NCI-H82 treated with DMSO at 0.1 percent for 48 hours (cell line): ENCODE results near the gene PRKAG3.
"Not testable (repeated sequence)": the region's sequence is repeated elsewhere in the genome, so short reads cannot be mapped to it uniquely, and the experiment has no call there.

Experiments used
- DNase-seq: peaks from one replicate; lab custom pipeline; 2025; ENCODE audit not compliant: unreplicated experiment; lab: John Stamatoyannopoulos, UW

The PRKAG3 gene

GRCh38 chr2:218863021-218863520, 31.5 kb upstream of the PRKAG3 start:
- no peak for DNase-seq

DNA sequence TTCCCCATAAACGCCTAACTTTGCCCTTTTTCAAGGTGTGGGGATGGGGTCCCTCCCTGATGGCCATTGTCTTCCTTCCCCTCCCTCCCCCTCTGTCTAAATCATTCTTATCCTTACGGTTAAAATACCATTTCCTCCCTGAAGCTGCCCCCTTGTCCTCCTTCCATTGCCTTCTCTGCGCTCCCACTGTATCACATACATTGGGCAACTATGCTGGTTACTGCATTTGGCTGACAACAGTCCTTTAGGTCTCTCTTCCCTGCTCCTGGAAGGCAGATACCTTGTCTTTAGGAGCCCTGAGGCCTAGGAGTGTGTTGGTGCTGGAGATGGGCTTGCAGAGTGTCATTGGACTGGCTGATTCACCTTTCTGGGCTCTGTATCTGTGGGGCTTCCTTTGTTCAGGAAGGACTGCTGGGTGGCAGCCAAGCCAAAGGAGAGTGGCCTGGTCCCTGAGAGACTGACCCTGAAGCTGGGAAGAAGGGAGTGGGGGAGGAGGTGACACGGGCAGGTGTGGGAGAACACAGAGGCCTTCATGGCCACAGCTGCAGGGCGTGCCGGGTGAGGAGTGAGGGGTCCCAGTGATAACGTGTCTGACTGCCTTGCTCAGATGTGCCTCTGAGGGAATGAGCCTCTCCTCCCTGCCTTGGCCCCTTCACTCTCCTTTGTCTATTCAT, 30.2 kb upstream of the PRKAG3 start:
- no peak for DNase-seq

- DNase-seq: peak; percentile 98
Measured at GRCh38 chr2:218860950-218861381, 29.4 kb upstream of the PRKAG3 start.

DNA sequence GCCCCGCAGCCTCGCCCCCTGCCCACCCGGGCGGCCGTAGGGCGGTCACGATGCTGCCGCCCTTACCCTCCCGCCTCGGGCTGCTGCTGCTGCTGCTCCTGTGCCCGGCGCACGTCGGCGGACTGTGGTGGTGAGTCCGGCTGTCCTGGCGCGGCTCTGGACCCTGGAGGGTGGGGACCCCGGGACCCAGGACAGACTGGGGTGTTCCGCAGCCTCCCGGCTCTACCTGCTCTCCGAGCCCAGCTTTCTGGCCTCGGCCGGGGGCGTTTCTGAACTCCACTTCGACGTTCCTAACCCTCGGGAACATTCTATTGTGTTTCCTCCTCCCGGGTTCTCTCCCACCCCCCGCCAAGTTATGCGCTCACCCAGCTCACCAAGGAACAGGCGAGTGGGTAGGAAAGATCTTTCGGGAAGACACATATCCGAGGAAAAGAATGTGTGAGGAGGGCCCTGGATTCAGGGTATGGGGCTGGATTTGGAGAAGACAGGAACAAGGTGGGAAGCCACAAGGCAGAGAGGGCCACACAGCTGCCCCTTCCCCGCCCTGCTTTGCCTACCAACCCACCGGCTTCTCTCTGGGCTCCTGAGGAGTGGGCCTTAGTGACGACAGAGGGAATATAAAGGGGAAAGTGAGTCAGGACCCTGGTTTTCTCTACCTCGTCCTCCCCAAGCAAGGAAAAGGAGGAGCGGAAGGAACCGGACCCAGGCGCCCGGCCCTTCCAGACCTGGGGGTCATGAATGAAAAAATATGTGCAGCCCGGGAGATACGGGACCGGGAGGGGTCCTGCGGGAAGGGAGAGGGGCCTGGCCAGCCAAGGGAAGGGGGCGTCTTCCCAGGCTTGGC, 28.6 kb upstream of the PRKAG3 start:
- DNase-seq: no peak

GRCh38 chr2:218859556-218859987, 28.0 kb upstream of the PRKAG3 start, which contains the start of gene WNT6:
TSS of gene WNT6 (plus strand) at chr2:218859805. CDS start at chr2:218860038, 233 bp downstream.
- DNase-seq: no peak

GRCh38 chr2:218858671-218859555, 27.3 kb upstream of the PRKAG3 start:
- no peak for DNase-seq

DNA sequence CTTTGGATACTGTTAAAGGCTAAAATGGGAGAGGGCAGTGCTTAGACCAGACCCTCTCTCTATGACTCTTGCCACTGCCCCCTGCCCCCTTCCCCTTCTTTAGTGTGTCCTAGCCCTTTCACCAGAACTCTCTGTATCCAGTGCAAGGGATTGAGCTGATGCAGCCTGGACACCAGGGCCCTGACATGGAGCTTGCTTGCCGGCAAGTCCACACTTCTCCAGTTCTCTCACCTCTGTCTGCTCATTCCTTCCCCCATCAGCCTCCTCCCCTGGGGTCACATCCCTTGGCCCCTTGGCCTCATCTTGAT, 26.5 kb upstream of the PRKAG3 start:
- DNase-seq: no peak

GRCh38 chr2:218857371-218858137, 26.0 kb upstream of the PRKAG3 start:
- DNase-seq: no peak

GRCh38 chr2:218856896-218857243, 25.3 kb upstream of the PRKAG3 start:
- DNase-seq: no peak

GRCh38 chr2:218856167-218856895, 24.7 kb upstream of the PRKAG3 start:
- DNase-seq: no peak

GRCh38 chr2:218855305-218856166, 23.9 kb upstream of the PRKAG3 start:
- DNase-seq: no peak

GRCh38 chr2:218854860-218855259, 23.3 kb upstream of the PRKAG3 start:
- DNase-seq: no peak

DNA sequence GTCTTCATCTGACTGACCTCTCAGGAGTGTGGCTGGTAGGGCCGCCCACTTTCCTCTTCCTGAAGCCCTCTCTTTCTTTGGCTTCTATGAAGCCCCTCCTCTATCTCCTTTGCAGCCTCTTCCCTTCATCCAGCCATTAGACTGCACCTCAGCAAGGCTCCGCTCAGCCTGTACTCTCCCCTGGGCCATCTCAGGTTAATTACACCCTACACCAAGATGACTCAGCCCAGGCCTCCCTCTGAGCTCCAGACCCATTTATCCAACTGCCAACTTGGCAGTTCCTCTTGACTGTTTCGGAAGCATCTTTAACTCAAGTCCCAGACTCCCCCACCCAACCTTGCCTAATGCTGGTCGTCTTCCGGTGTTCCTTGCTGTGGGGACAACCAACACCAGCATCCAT, 22.2 kb upstream of the PRKAG3 start:
- no peak for DNase-seq

DNA sequence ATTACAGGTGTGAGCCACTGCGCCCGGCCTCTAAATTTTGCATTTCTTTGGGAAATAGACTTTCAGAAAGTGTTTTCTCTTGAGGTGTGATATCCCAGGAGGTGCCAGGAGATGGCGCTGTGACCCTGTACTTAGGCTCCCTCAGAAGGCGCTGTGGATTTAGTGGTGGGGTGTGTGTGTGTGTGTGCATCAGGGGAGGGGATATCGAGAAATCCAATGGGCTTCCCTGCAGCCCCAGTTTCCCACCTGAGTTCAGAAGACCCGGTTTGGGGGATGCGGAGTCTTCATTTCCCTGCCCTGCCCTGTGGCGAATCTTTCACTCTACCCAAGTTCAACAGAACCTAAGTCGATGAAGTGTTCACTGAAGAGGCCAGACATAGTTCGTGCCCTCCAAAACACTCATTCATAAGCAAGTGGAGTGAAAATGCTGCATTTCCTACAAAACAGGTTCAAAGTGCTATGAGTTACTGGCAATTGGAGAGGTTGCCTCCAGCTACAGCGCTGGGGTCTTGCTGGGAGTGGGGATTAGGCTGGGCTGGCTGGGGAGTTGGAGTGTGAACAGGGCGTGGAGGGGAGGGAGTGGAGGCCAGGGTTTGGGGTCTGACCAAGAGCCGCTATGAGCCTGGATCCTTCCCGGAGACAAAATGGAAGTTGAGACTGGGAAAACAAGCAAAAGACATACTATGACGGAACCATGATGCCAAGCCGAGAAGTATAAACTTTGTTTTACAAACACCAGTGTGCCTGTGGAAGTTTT, 21.5 kb upstream of the PRKAG3 start:
- DNase-seq: peak; percentile 64

GRCh38 chr2:218851286-218851685, 19.7 kb upstream of the PRKAG3 start:
- DNase-seq: no peak

- DNase-seq: no peak
Measured at GRCh38 chr2:218850796-218851195, 19.2 kb upstream of the PRKAG3 start.

DNA sequence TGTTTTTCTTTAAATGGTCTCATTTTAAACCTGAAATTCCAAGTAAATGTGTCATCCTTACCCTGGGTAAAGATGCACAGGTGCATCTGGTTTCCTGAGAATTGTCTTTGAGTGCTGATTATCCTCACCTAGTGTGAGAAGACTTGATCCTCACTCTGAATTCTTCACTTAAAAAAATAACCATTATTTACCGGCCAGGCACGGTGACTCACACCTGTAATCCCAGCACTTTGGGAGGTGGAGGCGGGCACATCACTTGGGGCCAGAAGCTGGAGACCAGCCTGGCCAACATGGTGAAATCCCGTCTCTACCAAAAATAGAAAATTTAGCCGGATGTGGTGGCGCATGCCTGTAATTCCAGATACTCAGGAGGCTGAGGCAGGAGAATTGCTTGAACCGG, 18.1 kb upstream of the PRKAG3 start:
- DNase-seq: no peak

GRCh38 chr2:218846963-218847362, 15.4 kb upstream of the PRKAG3 start:
- DNase-seq: not testable (repeated sequence)
